ENCODE measurements around the gene ZNF70.

The ZNF70 gene

DNA sequence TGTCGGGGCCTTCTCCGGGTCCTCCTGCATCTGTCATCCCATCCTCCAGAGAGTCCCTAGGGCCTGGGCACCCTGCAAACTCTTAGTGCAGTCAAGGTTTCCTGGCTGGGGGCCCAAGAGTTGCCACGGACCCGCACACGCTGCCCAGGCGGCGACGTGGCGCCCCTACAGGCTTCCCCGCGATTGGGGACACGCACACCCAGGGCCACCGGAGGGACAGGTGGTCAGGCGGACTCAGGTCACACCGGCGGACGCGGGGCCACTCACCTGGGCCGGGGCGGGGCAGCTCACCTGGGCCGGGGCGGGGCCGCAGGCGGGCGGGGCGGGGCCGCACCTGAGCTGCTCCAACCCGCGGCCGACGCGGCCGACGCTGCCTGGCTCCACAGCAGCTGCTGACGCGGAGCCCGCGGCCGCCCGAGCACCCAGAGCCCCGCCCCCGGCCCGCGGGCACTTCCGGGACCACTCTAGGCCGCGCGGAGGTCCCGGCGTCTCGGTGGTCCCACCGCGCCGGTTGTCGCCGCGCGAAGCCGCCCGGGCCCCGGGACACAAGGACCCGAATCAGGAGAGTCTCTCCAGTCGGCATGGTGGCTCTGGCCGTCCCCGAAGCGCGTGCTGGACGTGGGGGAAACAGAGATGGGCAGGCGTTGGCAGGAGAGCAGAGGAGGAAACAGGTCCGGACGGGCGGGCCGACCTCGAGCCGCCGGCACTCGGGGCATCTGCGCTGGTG is at the start of gene ZNF70:
Gene ZNF70 (minus strand): TSS at position 399 of the 727 bp plus-strand sequence. CDS start 5,972 bp downstream, outside the sequence.
- DNase-seq (ENCODE audit: low read depth) = peak; percentile 72

DNA sequence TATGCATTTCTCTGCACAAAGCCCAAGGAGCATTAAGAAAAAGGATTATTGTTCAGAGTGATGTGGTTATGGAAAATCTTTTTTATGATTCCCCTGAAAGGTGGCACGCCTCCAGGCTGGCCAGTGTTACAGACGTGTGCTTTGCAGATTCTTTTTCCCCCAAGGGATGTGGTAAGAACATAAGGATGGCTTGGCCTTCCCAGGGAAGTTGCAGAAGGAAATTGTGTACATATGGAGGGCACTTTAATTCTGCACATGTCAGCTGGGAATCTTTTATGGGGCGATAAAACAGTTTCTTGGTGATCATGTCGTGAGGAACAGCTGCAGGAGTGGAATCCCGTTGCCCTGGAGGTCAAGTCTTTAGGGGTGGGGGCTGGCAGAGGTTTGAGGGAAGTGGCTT is 45.5 kb upstream of the ZNF70 start:
- DNase-seq (ENCODE audit: low read depth) = no peak

GRCh38 chr22:23793326-23793725 is 42.4 kb upstream of the ZNF70 start:
- DNase-seq (ENCODE audit: low read depth) = no peak

GRCh38 chr22:23791738-23792645 is 41.1 kb upstream of the ZNF70 start:
- DNase-seq (ENCODE audit: low read depth) = no peak

DNA sequence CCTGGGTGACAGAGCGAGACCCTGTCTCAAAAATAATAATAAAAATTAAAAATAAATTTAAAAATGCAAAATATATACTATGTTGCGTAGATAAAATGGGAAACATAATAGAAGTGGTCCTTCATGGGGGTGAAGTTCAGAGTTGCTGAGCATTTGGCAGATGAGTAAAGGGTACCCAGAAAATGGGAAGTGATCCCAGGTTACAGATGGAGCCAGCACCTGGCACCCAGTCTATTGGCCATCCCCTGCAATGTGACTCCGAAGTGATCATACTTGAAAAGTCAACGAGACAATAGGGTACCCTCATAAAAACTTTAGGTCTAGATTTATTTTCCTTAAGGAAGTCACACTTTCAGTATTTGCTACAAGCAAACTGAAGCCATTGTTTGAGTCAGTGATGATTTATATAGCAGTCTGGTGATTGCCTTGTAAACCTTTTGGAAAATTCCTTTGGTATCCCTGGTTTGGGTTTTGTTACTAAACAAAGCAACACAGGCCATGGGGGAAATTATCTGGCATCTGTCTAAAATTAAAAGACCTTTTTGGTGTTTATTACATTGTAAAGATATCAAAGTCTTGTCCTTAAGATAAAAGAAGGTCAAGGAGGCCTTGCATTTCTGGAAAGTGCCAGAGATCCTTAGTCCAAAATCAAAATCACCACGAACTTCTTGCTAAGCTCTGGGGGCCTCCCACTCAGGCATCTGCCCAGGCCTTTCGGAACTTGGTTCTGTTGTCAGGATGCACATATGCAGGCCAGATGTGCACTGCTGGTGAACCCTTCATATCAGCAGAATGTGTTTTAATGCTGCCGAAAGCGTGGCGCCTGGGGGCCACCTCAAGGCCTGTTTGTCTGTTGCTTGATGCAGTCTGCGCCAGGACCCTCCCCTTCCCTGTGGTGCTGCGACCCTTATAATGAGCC is 40.2 kb upstream of the ZNF70 start:
- DNase-seq (ENCODE audit: low read depth) = no peak

- DNase-seq (ENCODE audit: low read depth) = no peak
Measured at GRCh38 chr22:23789638-23790037, 38.7 kb upstream of the ZNF70 start.

- no peak for DNase-seq (ENCODE audit: low read depth)
Measured at GRCh38 chr22:23789121-23789520, 38.2 kb upstream of the ZNF70 start.

DNA sequence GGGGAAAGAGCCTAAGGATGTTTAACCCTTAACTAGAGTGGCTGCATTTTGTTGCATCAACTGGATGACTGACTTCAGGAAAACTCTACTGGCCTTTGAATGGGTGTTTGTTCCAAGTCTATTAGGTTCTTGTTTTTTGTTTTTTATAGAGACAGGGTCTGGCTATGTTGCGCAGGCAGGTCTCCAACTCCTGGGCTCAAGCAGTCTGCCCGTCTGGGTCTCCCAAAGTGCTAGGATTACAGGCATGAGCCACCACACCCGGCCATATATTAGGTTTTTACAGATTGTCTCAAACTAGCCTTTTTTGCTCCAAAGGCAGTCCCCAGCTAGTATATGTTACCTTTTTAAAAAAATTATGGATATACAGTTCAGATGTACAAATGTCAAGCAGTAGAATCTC is 37.0 kb upstream of the ZNF70 start:
- DNase-seq (ENCODE audit: low read depth) = no peak

- DNase-seq (ENCODE audit: low read depth) = no peak
Measured at GRCh38 chr22:23787600-23787896, 36.6 kb upstream of the ZNF70 start.

DNA sequence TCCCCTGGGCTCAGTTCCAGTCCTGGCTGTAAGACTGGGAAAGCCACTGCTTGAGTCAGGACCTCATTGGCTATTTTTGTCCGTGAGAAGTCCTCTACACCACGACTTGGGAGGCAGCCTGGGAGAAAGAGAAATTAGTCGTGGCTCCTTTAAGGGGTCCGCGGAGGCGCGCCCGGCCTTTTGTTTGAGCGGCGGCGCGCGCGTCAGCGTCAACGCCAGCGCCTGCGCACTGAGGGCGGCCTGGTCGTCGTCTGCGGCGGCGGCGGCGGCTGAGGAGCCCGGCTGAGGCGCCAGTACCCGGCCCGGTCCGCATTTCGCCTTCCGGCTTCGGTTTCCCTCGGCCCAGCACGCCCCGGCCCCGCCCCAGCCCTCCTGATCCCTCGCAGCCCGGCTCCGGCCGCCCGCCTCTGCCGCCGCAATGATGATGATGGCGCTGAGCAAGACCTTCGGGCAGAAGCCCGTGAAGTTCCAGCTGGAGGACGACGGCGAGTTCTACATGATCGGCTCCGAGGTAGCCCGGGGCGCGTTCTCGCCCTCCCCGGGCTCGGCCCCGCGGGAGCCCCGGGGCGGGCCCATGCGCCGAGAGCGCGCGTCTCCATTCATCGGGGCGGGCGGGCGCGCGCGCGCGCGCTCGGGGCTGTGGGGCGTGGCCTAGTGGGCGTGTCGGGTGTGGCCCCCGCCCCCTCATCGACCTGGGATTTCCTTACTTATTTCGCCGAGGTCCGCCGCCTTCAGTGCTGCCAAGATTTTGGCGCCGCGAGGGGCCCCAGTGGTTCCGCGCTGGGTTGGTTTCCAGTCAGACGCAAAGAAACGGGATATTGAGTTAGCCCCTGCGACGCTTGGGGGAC is 36.1 kb upstream of the ZNF70 start, which contains the start of gene SMARCB1:
Gene SMARCB1 (plus strand): TSS at position 215 of the 848 bp plus-strand sequence. CDS start 204 bp downstream, at position 419.
- DNase-seq (ENCODE audit: low read depth) = peak; percentile 85

- no peak for DNase-seq (ENCODE audit: low read depth)
Measured at GRCh38 chr22:23786261-23786710, 35.4 kb upstream of the ZNF70 start.

- DNase-seq (ENCODE audit: low read depth) = no peak
Measured at GRCh38 chr22:23784215-23784732, 33.4 kb upstream of the ZNF70 start.

DNA sequence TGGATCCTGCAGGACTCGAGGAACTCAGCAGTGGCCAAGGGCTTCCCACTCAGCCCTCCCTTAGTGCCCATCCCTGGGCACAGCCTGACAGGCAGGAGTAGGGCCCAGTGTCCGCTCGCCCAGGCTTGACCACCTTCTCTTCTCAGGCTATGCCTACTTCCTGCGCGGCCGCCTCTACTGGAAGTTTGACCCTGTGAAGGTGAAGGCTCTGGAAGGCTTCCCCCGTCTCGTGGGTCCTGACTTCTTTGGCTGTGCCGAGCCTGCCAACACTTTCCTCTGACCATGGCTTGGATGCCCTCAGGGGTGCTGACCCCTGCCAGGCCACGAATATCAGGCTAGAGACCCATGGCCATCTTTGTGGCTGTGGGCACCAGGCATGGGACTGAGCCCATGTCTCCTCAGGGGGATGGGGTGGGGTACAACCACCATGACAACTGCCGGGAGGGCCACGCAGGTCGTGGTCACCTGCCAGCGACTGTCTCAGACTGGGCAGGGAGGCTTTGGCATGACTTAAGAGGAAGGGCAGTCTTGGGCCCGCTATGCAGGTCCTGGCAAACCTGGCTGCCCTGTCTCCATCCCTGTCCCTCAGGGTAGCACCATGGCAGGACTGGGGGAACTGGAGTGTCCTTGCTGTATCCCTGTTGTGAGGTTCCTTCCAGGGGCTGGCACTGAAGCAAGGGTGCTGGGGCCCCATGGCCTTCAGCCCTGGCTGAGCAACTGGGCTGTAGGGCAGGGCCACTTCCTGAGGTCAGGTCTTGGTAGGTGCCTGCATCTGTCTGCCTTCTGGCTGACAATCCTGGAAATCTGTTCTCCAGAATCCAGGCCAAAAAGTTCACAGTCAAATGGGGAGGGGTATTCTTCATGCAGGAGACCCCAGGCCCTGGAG is 32.6 kb upstream of the ZNF70 start:
- no peak for DNase-seq (ENCODE audit: low read depth)

- no peak for DNase-seq (ENCODE audit: low read depth)
Measured at GRCh38 chr22:23782703-23783102, 31.8 kb upstream of the ZNF70 start.

DNA sequence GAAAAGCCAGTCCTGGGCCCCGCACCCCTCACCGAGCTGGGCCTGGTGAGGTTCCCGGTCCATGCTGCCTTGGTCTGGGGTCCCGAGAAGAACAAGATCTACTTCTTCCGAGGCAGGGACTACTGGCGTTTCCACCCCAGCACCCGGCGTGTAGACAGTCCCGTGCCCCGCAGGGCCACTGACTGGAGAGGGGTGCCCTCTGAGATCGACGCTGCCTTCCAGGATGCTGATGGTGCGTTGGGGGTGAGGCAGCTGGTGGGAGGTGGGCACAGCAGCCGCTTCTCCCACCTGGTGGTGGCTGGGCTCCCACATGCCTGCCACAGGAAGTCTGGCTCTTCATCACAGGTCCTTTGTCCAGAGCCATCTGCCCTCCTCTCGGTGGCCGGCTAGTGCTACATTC is 31.3 kb upstream of the ZNF70 start:
- DNase-seq (ENCODE audit: low read depth) = no peak

GRCh38 chr22:23781511-23782183 is 30.7 kb upstream of the ZNF70 start:
- no peak for DNase-seq (ENCODE audit: low read depth)

DNA sequence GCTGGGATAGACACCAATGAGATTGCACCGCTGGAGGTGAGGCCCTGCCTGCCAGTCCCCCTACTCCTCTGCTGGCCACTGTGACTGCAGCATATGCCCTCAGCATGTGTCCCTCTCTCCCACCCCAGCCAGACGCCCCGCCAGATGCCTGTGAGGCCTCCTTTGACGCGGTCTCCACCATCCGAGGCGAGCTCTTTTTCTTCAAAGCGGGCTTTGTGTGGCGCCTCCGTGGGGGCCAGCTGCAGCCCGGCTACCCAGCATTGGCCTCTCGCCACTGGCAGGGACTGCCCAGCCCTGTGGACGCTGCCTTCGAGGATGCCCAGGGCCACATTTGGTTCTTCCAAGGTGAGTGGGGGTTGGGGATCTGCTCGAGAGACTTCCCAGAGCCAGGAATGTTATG is 30.2 kb upstream of the ZNF70 start:
- DNase-seq (ENCODE audit: low read depth) = no peak

- DNase-seq (ENCODE audit: low read depth) = no peak
Measured at GRCh38 chr22:23780146-23780748, 29.3 kb upstream of the ZNF70 start.

DNA sequence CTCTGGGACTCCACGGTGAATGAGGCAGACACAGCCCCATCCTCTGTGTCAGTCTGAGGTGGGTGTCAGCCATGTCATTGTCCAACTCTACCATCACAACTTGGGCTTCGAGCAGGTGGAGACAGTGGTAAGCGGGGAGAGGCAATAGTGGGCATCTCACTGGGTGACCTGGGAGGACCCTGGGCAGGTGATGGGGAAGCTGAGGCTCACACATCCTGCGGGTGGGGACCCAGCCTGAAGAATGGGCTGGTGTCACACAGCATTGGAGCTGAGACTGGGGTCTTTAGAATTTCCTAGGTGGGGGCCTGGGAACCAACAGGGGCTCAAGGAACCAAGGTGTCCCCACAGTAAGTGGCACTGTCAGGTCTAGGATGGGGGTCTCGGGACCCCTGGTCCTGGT is 28.8 kb upstream of the ZNF70 start:
- no peak for DNase-seq (ENCODE audit: low read depth)

Data from stimulated activated CD8-positive, alpha-beta memory T cell treated with anti-CD3 and anti-CD28 coated beads, Interleukin-12 subunit alpha, Interleukin-12 subunit beta, amount 100 ng/mL, for 1 hour (primary cell).